Testis (tissue), 3 donors: ENCODE data around the gene P4HA3. TPM values are rescaled to one million over a fixed set of nuclear protein-coding genes. Genes with fewer than 3 reads are reported as not detected.

Experiments used
- DNase-seq: peaks from one replicate; pipeline ENCODE4 v3.0.0-alpha.2; 2019
- H3K27ac ChIP-seq, 2 donors: fragments of 200-600 bp; sonication (generic); one replicate each; pipeline ENCODE4 v1.5.1; 2019
- H3K27me3 ChIP-seq: fragments of 200-600 bp; sonication (generic); one replicate; pipeline ENCODE4 v1.5.1; 2019
- H3K36me3 ChIP-seq: fragments of 200-600 bp; sonication (generic); one replicate; pipeline ENCODE4 v1.5.1; 2017; ENCODE audit warnings: low read depth; ENCODE audit errors: missing control alignments
- H3K4me1 ChIP-seq: fragments of 200-600 bp; sonication (generic); one replicate; pipeline ENCODE4 v1.5.1; 2019
- H3K4me3 ChIP-seq, 2 donors: fragments of 200-600 bp; sonication (generic); one replicate each; pipeline ENCODE4 v1.5.1; 2017 to 2019
- H3K9me3 ChIP-seq: fragments of 200-600 bp; sonication (generic); one replicate; pipeline ENCODE4 v1.5.1; 2017
- POLR2A ChIP-seq: fragments of 450-650 bp; IDR thresholded peaks from one replicate; pipeline ENCODE4 v1.6.1; 2017; ENCODE audit warnings: antibody characterized with exemption, mild to moderate bottlenecking, moderate library complexity
- WGBS, 2 donors: methylation state at CpG; one replicate each; pipeline ENCODE4 v1.1.5; 2018; 5-methylcytosine and 5-hydroxymethylcytosine counted together
- intact Hi-C: fragments of 100-400 bp; cut with DNase I; formaldehyde crosslinking; loops from one replicate; pipeline ENCODE4 v1.15.1; 2023; ENCODE audit warnings: low total_unique reads
- polyA plus RNA-seq: library from polyadenylated mRNA; stranded (reverse); fragments of 350-450 nt; fragmentation: Illumina TruSeq; extraction: RNeasy Lipid Tissue Mini Kit (QIAGEN cat#74804); gene quantifications from one replicate; pipeline ENCODE4 v1.2.3, GENCODE V29; 2014; ENCODE audit warnings: low read depth, low replicate concordance; ENCODE audit not compliant: insufficient read depth
- total RNA-seq, 2 donors: library from RNA; depleted of rRNA; stranded (reverse); fragments of >200 nt; gene quantifications; one replicate each; pipeline ENCODE4 v1.2.3, GENCODE V29; 2016
- TF ChIP-seq, protein P1 (sequence below), 3 experiments: fragments of 450-650 bp in 2 of 3; fragments of 200-600 bp in 1 of 3; sonication (generic) in 1 of 3; IDR thresholded peaks; one replicate each; pipeline ENCODE4 v1.5.1; 2016 to 2019; ENCODE audit warnings: antibody characterized with exemption in 3 of 3, mild to moderate bottlenecking in 2 of 3, moderate library complexity in 1 of 3

Gene P4HA3
- total and polyA plus RNA-seq, 3 donors from 2014 or later, result 4.8 to 8.1 (median 4.9) TPM

- H3K4me3 ChIP-seq, result no peak overlapping the region
- H3K9me3 ChIP-seq, result no peaks in the 10 kb centered on the region
- WGBS, 2 donors, result 43 to 53% methylated on average over 5 of the region's 5 CpGs
- no peak overlapping the region for H3K27ac ChIP-seq
- peaks cover 7% of the 10 kb centered on the region for H3K4me1 ChIP-seq
- H3K36me3 ChIP-seq, result no peaks in the 10 kb centered on the region
- TF ChIP-seq, protein P1, sequence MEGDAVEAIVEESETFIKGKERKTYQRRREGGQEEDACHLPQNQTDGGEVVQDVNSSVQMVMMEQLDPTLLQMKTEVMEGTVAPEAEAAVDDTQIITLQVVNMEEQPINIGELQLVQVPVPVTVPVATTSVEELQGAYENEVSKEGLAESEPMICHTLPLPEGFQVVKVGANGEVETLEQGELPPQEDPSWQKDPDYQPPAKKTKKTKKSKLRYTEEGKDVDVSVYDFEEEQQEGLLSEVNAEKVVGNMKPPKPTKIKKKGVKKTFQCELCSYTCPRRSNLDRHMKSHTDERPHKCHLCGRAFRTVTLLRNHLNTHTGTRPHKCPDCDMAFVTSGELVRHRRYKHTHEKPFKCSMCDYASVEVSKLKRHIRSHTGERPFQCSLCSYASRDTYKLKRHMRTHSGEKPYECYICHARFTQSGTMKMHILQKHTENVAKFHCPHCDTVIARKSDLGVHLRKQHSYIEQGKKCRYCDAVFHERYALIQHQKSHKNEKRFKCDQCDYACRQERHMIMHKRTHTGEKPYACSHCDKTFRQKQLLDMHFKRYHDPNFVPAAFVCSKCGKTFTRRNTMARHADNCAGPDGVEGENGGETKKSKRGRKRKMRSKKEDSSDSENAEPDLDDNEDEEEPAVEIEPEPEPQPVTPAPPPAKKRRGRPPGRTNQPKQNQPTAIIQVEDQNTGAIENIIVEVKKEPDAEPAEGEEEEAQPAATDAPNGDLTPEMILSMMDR (IDR thresholded peaks at IDR 0.05), result peak; percentile 65 to 93 (median 87)
- TF ChIP-seq POLR2A, result no peak
- intact Hi-C loops, result loop anchor here (10.0 kb wide), 1 partner anchor 189 kb away; no protein-coding TSS in a partner anchor
- DNase-seq, result peak; percentile 61
- no peaks in the 10 kb centered on the region for H3K27me3 ChIP-seq
Observed at GRCh38 chr11:74255741-74256375, 55.6 kb downstream of the P4HA3 start.

- Histone ChIP-seq H3K27me3 (no peaks in the 10 kb centered on the region), H3K4me3 (no peak overlapping the region), H3K9me3 (no peaks in the 10 kb centered on the region), H3K27ac (no peak overlapping the region), H3K4me1 (peaks cover 7% of the 10 kb centered on the region), H3K36me3 (no peaks in the 10 kb centered on the region)
- TF ChIP-seq POLR2A, result no peak
- TF ChIP-seq, protein P1 (IDR thresholded peaks at IDR 0.05), result no peak
- DNase-seq, result no peak
- intact Hi-C loops, result loop anchor here (10.0 kb wide), 1 partner anchor 191 kb away; no protein-coding TSS in a partner anchor
- WGBS, 2 donors, result 87 to 93% methylated on average over 8 of the region's 8 CpGs
Observed at GRCh38 chr11:74253361-74253760, 58.1 kb downstream of the P4HA3 start.

DNA sequence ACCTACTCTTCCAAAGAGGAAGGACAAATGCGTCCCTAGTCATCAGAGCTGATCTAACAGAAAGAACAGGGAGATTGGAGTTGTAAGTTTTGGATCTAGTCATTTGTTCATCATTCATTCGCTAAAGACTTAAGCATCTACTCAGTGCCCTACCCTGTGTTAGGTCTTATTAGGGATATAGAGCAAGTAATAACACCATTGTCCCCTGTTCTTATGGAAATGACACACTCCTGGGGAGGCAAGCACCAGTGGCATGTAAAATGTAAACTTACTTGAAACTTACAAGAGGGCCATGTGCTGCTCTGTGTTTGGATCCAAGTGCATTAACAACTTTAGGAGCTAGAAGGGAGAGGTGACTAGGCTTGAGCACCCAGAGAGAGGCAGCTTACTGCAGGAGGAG lies 61.9 kb downstream of the P4HA3 start:
- Histone ChIP-seq H3K9me3 (no peaks in the 10 kb centered on the region), H3K4me1 (no peaks in the 10 kb centered on the region), H3K4me3 (no peak overlapping the region), H3K36me3 (no peaks in the 10 kb centered on the region), H3K27me3 (no peaks in the 10 kb centered on the region), H3K27ac (no peak overlapping the region)
- 91 to 95% methylated on average over 2 of the region's 2 CpGs for WGBS, 2 donors
- intact Hi-C loops, result no loop called here
- TF ChIP-seq, protein P1 (IDR thresholded peaks at IDR 0.05), result no peak
- TF ChIP-seq POLR2A, result no peak
- no peak for DNase-seq

DNA sequence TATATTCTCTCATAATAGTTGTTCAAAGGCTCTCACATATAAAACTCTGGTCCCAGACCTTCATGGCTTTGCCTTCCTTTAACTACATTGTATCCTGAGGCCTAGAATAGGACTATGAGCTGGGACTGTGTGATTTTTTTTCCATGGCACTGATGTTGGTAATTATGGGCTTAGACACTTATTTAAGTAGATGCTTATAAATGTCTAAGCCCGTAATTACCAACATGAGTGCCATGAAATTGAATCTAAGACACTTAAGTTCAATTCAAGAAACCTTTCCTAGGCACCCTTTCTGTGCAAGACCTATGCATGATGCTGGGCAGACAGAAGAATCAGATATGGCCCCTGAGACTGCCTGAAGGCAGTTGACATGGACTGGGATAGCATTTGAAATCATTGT lies 63.0 kb downstream of the P4HA3 start:
- Histone ChIP-seq H3K4me3 (no peak overlapping the region), H3K27me3 (no peaks in the 10 kb centered on the region), H3K36me3 (no peaks in the 10 kb centered on the region), H3K9me3 (no peaks in the 10 kb centered on the region), H3K27ac (no peak overlapping the region), H3K4me1 (no peaks in the 10 kb centered on the region)
- WGBS, 2 donors, result 97 to 100% methylated on average over 1 of the region's 1 CpG
- TF ChIP-seq POLR2A, result no peak
- TF ChIP-seq, protein P1 (IDR thresholded peaks at IDR 0.05), result no peak
- no peak for DNase-seq
- intact Hi-C loops, result no loop called here

DNA sequence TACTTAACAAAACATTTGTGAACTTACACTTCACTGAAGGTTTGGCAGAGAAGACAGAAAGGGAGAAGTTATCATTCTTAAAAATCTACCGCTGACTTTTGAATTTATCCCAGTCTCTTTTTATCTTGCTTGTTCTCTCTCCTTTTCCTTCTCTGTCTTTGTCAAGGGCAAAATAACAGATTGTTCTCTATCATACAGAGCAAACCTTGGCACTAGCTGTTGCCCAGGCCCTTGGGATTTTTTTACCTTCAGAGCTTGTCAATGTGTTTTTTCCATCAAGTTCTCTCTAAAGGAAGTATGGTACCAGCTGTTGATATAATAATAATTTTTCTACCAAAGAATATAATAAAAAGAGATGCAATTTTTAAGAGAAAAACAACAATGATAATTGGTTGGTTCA lies 73.2 kb downstream of the P4HA3 start:
- Histone ChIP-seq H3K36me3 (no peaks in the 10 kb centered on the region), H3K27ac (no peak overlapping the region), H3K4me1 (no peaks in the 10 kb centered on the region), H3K9me3 (no peaks in the 10 kb centered on the region), H3K4me3 (no peak overlapping the region), H3K27me3 (no peaks in the 10 kb centered on the region)
- WGBS, 2 donors, result 30 to 39% methylated on average over 1 of the region's 1 CpG
- intact Hi-C loops, result no loop called here
- TF ChIP-seq, protein P1 (IDR thresholded peaks at IDR 0.05), result no peak
- TF ChIP-seq POLR2A, result no peak
- no peak for DNase-seq
